NAMALWA (cell line): ENCODE data around the gene CIC.

Experiments
- DNase-seq: peaks from one replicate; pipeline ENCODE4 v3.0.0-alpha.2; 2015; ENCODE audit warnings: low spot score

Gene CIC

DNA sequence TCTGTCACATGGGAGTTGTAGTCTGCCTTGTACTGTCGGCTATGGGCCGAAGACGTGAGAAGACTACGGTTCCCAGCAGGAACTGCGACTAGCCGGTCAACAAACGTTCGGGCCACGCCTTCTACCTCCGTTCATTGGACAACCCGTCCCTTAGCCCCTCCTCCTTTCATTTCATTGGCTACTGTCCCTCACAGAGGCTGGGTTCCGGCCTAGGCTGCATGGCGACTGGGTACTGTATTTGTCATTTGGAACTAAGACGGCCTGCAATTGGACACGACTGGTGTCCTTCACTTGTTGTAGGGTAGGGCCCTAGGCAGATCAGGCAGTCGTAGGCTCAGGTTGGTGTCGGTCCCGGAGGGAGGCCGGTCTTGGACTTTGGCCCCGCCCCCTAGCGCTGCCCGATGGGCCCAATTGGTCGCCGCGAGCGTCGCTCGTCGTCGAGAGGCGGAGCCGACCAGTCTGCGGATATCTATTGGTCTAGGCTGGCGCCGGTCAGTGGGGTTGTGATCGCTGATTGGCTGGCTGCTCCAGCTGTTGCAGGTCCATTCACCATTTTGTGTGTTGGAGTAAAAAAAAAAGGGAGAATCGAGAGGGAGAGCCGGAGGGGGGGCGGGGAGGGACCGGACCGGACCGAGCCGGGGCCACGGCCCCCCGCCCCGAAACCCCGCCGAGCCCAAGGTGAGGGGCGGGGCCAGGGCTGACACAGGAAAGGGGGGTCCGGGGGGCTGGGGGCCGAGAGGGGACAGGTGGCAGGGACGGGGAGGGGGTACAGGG is at the start of gene CIC:
TSS of gene CIC (plus strand) at position 549 of the 774 bp plus-strand sequence. CDS start 2,532 bp downstream, outside the sequence.
- peak; percentile 100 for DNase-seq

DNA sequence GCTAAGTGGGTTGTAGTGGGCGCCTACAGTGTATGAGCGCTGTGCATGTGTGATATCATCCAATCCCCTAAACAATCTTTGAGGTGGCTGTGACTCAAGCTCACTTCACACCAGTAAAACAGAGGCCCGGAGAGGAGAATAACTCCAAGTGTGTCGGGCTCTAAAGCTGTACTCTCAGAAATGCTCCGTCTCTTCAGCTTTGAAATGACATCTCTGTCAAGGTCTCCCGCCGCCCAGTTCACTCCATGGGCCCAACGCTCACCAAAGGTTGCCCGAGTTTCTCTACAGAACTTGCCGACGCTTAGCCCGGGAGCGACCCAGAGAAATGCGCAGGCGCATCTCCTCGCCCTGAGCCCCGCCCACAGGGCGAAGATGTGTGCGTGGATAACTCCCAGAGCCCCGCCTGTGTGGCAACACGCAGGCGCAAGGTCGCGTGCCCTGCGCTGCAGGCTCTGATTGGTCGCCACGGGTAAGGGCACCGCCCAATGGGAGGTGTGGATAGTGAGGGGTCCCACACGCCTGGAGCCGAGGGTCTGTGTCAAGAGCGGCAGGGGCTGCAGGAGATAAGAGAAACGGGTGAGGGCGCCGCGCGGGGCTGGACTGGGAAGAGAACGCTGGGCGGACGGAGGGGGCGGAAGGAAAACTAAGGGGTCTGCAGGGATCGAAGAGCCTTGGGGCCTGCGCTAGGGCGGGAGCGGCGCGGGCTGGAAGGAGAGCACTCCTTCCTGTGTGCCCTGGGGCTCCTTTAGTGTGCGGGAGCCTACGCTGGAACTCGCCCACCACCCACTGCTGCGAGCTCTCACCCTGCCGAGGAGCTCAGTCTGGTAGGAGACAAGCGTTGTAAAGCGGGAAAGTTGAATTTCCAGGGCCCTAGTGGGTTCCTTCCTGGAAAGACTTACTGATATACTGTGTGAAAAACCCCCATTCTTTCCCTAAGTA is 49.0 kb upstream of the CIC start, which contains the start of gene ZNF526:
TSS of gene ZNF526 (plus strand) at position 501 of the 939 bp plus-strand sequence. CDS start 4,092 bp downstream, outside the sequence.
- DNase-seq: peak; percentile 99

DNA sequence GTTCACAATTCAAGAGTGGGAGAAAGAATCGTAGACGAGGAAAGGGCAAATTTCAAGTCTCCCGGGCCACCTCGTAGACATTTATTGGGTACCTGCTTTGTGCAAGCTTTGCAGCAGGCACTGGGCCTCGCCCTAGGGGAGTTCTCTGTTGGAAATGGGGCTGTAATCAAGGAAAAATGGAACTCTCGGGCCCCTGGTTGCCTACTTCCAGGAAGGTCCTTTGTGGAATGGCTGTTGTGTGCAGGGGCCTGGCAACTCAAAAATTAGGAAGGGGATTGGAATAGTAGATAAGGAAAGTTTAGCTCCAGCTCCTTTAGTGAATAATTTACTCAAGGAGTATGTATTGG is 48.3 kb upstream of the CIC start:
- no peak for DNase-seq

DNA sequence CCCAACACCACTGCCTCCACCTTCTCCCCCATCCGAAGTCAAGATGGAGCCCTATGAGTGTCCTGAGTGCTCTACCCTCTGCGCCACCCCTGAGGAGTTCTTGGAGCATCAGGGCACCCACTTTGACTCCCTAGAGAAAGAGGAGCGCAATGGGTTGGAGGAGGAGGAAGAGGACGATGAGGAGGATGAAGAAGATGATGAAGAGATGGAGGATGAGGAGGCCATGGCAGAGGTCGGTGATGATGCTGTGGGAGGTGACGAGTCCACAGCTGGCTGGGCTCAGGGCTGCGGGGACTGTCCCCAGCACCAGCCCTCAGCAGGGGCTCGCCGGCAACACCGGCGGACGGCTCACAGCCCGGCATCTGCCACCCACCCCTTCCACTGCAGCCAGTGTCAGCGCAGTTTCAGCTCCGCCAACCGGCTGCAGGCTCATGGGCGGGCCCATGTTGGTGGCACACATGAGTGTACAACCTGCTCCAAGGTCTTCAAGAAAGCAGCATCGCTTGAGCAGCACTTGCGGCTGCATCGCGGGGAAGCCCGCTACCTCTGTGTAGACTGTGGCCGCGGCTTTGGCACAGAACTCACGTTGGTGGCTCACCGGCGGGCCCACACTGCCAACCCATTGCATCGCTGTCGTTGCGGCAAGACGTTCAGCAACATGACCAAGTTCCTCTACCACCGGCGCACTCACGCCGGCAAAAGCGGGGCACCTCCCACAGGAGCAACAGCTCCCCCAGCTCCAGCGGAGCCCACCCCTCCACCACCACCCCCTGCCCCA is 43.9 kb upstream of the CIC start:
- DNase-seq: no peak

DNA sequence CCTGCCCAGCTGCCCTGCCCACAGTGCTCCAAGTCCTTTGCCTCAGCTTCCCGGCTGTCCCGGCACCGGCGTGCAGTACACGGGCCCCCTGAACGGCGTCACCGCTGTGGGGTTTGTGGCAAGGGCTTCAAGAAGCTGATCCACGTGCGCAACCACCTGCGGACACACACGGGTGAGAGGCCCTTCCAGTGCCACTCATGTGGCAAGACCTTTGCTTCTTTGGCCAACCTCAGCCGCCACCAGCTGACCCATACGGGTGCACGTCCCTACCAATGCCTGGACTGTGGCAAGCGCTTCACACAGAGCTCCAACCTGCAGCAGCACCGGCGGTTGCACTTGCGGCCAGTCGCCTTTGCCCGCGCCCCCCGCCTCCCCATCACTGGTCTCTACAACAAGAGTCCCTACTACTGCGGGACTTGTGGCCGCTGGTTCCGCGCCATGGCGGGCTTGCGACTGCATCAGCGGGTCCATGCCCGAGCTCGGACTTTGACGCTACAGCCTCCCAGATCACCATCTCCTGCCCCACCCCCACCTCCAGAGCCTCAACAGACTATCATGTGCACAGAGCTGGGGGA is 43.2 kb upstream of the CIC start:
- no peak for DNase-seq

DNA sequence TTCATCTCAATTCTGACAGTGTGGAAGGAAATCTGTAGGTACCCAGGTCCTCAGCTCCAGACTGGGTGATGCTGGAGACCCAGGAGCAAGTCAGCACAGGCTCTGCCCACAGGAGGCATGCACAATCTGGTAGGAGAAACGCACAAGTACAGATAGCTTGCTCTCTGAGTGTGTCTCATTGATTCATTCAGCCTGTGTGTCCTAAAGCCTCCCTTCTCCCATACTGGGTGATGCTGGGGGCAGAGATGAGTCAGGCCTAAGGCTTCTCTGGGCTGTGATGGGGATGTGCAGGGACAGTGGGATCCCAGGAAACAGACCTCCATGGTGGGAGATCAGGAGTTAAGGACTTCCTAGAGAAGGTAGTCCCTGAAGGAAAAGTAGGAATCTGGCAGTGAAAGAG is 42.2 kb upstream of the CIC start:
- no peak for DNase-seq

DNA sequence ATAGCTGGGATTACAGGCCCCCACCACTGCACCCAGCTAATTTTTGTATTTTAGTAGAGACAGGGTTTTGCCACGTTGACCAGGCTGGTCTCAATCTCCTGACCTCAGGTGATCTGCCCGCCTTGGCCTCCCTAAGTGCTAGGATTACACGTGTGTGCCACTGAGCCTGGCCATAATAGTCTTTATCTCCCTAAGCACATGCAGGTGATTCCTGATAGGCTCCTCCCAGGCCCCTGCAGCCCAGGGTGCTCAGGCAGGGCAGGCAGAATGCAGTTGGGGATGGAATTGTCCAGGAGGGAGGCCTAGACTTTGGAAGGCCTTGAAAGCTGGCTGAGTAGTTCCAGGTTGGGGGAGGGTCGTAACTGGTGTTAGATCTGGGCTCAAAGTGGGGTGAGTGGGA is 40.4 kb upstream of the CIC start:
- DNase-seq: no peak

DNA sequence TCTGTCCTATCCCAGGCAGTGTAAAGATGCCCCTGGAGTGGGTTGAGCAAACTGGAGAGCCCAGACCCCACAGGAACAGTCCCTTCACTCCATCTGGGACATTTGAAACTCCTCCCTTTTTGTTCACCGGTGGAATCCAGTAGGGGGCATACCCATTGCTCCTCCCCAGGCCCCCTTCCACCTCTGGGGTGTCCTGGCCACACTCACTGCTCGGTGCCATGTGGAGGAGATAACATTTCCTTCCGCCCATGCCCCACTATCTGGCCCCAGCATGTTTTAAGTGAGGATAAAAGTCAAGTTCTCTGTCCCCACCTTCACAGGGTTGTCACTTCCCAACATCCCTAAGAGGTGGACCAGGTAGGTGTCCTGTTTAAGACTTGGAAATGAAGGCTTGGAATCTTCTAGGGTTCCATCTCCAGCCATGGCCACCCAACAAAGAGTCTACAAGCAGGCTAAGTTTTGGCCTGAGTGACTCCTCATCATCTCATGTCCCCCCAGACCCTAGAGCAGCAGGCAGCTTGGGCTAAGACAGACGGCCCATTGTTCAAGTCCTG is 39.7 kb upstream of the CIC start:
- DNase-seq: no peak

DNA sequence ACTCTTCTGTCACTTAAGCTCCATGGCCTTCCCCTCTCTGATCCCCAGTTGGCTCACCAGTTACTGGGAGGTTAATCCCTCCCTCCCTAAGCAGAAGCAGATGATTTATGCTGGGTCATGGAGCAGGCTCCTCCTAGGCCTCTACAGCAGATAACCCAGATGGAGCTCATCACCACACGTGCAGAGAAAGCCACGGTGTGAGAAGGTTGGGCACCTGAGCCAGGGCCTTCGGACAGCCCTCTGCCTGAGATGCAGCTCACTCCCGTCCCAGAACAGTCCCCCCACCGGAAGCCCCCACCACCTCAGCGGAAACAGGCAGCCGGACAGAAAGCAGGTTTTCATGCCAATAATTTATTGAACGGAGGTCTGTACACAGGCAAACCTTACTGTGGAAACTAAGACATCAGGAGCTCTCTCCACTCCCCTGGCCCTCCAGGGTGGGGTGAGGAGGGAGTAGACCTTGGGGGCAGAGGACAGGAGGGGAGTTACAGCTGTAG is 39.1 kb upstream of the CIC start:
- DNase-seq: no peak

DNA sequence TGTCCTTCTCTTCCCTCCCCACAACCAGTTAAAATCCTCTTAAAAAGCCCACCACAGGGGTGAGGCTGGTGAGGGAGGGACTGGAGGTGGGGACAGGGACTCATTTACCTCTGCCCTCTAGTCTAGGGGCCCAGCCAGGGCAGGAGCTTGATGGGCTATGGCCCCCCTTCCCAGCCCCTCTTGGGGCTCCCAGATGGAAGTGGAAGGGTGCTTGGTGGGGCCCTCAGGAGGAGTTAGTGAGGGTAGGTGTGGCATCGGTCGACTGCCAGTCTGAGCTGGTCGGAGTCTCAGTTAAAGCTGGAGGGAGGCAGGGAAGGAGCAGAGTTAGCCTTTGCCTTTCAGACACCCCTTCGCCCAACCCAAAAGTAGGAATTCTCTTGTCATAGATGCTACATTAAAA is 38.5 kb upstream of the CIC start:
- DNase-seq: no peak

DNA sequence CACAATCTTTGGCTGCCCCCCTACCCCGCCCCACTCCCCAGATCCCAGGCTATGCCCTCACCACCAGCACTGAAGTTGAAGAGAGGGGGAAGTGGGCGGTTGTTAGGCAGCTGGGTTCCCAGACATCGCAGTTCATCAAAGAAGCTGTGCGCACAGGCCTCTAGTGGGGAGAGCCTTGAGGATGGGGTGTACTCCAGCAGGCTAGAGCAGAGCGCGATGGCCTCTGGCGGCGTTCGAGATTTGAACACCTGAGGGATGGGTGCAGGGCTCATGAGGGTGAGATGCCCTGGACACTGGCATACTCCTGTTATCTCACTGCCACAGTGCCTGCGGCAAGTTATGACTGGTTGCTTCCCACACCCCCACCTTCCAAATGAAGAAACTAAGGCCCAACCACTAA is 36.6 kb upstream of the CIC start:
- DNase-seq: no peak

DNA sequence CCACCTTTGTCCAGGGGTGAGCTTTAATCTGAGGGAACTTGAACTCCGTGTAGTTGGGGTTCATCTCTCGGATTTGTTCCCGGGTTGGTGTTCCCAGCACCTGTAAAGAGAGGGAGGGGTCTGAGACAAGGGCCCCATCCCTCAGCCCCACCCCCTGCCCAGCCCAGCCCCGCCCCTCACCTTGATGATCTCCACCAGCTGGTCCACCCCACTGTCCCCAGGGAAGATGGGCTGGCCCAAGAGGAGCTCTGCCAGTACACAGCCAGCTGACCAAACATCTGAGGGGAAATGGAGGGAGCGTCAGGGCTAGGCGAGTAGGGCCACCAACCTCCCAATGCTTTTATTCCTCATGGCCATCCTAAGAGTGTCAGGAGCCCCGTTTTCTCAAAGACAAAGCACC is 35.9 kb upstream of the CIC start:
- DNase-seq: no peak

DNA sequence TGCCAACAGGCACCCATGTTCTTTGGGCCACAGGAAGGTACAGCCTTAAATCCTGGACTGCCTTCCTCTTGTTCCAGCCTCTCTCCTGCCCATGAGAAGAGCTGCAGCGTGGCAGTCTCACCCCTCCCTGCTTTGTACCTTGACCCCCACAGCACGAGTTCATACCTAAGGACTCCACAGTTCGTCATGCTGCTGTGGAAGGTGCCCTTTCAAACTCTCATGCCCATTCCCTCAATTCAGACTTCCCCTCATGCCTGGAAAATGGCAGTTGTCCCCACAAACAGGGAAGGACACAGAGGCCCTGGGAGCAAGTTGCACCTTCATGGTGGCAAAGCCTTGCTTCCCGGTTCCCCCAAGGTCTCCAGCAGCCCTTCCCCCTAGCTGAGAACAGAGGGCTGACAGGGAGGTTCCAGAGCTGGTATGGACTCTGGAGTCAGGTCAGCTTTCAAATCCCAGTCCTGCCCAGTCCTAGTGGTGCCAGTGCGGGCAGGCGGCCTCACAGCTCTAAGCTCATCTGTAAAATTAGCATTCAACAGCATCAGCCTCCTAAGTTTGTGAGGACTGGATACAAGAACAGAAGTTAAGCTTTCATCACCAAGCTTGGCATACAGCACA is 35.3 kb upstream of the CIC start:
- no peak for DNase-seq

DNA sequence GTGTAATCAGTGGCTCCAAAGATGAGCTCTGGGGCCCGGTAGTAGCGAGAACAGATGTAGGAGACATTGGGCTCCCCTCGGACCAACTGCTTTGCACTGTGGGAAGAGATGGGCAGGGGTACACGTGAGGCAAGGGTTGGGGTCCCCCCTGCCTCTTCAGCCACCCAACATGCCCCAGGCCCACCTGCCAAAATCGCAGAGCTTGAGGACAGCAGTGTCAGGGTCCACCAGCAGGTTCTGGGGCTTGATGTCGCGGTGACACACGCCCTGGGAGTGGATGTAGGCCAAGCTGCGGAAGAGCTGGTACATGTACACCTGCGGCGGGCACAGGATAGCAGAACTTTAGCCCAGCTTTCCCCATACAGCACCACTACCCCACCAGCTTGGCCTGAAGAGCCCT is 34.7 kb upstream of the CIC start:
- DNase-seq: no peak

DNA sequence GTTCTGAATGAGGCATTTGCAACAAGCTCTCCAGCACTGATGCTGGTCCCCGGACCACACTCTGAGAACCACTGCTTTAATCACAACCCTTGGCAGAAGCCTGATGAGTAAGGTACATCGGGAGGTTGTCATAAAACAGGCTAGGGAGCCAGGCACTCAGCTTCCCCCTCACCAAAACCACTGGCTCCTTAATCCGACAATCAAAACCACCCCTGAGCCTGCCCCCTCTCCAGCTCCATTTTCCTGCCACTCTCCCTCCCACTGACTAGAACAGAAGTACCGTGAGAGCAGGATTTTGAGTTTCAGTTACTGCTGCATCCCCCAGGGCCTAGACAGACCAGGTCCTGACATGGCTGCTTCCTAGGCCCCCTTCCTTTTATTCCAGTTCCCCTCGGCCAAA is 33.9 kb upstream of the CIC start:
- DNase-seq: no peak

DNA sequence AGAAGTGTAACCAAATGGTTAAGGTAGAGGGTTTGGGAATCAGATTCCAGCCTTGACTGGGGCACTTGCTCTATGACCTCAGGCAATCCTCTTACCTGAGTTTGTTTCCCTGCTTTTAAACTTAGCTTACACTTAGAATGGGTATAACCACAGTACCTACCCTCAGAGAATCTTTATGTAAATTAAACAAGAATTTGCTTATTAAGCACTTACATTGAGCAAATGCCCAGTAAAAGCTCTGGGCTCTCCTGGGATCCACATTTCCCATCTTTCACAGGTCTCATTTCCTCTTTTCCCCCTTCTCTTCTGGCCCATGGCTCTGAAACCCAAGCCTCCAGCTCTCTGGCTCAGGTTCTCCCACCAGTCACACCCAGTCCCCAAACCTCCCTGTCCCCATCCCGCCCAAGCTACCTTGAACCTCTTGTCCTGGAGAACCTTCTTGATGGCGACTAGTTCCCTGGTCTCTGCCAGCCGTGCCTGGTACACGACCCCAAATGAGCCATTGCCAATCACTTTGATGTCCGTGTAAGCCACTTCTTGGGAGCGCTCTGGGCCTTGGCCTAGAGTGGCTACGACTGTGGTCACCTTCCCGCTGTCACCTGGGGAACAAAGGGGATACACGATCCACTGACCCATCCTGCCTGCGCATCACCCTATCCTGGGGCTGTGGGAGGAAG is 29.4 kb upstream of the CIC start:
- no peak for DNase-seq

DNA sequence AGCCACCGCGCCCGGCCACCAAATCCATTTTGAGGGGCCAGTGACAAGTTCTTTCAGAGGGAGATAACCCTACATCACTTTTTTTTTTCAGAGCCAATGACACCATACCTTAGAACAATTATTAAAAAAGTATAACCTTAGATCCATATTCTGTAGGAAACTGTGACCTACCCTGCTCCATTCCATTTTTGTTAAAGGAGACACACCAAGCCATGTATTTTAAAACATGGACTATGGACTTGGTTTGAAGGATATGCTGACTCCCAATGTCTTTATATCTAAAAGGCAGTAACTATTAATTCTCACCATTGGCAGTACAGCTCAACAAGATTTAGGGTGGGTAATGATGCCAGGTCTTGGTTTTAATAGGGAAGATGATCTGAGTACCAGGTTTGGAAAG is 27.8 kb upstream of the CIC start:
- no peak for DNase-seq

DNA sequence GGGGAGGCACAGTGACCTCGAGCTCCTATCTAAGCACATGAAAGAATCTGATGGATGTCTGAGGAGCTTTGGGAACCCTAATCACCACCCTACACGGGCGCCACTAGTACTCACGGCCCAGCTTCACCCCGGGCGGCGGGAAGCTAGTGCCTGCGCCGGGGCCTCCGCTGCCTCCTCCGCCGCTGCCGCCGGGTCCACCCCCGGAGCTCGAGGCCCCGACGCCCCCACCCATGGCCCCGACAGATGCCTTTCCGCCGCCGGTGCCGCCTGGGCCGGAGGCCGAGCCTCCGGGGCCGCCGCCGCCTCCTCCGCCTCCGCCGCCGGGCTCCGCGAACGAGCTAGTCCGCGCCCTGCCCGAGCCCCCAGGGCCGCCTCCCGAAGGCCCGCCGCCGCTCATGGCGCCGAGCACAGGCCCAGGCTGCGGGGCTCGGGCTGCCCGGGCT is 27.0 kb upstream of the CIC start:
- DNase-seq: no peak

DNA sequence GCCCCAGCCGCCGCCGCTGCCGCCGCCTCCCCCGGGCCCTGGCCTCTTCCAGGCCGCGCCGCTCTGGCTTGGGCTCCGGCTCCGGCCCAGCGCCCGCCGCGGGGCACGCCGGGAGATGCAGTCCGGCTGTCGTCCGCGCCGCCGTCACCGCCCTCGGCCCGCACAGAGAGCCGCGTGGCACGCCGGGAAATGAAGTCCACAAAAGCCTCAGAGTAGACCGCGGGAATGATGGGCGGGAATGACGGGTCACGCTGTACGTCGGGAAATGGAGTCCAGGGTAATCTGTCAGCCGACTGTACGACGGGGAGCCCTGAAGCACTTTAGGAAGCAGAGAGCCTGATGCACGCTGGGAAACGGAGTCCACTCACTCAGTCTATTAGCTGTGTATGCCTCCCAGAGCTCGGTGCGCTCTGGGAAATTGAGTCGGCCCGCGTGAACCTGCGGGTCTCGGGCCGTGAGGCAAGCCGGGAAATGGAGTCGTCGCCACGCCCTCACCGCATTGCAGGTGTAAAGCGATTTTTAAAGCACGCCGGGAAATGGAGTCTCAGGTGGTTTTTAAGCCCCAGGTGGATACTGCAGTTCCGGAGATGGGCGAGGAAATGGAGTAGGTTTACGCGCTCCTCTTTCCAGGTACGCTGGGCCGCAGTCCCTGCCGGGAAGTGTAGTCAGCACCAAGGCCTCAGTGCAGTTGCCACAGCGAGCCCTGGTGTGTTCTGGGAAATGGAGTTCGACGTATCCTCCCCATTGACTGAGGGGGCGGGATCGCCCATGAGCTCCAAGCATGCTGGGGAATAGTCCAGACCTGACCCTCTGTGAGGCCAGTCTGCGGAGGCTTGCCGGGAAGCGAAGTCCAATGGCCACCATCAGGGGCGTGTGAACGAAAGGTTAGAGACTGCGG is 26.3 kb upstream of the CIC start, which contains the start of gene GSK3A:
TSS of gene GSK3A (minus strand) at position 91 of the 898 bp plus-strand sequence. CDS start 137 bp downstream, outside the sequence.
- peak; percentile 99 for DNase-seq
